Activated naive CD4-positive, alpha-beta T cell treated with anti-CD3 and anti-CD28 coated beads for 36 hours (primary cell): Measurements from ENCODE around the gene NRSN2. TPM values are rescaled to one million over a fixed set of nuclear protein-coding genes. Genes with fewer than 3 reads are reported as not detected.

Experiments used
- CTCF ChIA-PET: fragments of 350-600 bp; sonication (Branson Sonifier 250); formaldehyde crosslinking; loops from one replicate; lab custom pipeline; 2021; ENCODE audit warnings: antibody characterized with exemption; lab: Charles Lee
- DNase-seq: peaks from one replicate; pipeline ENCODE4 v3.0.0-alpha.2; 2020
- H3K27ac Mint-ChIP-seq: one replicate; pipeline ENCODE4 v1.8.0; 2021; ENCODE audit warnings: mild to moderate bottlenecking, mixed read lengths
- H3K27me3 Mint-ChIP-seq: one replicate; pipeline ENCODE4 v1.8.0; 2021; ENCODE audit warnings: low read depth, mixed read lengths
- H3K36me3 Mint-ChIP-seq: one replicate; pipeline ENCODE4 v1.8.0; 2021; ENCODE audit warnings: low read depth, mixed read lengths
- H3K4me1 Mint-ChIP-seq: one replicate; pipeline ENCODE4 v1.8.0; 2021; ENCODE audit warnings: low read depth, mixed read lengths
- H3K4me3 Mint-ChIP-seq: one replicate; pipeline ENCODE4 v1.8.0; 2021; ENCODE audit warnings: mild to moderate bottlenecking, moderate library complexity, mixed read lengths
- H3K9me3 Mint-ChIP-seq: one replicate; pipeline ENCODE4 v1.8.0; 2021; ENCODE audit warnings: mixed read lengths
- intact Hi-C: fragments of 100-400 bp; cut with micrococcal nuclease; formaldehyde crosslinking; loops from one replicate; pipeline ENCODE4 v1.15.1; 2023
- total RNA-seq, 2 experiments: library from RNA; stranded (reverse); gene quantifications; one replicate each; pipeline ENCODE4 v1.2.3, GENCODE V29; 2021

Gene NRSN2
- total RNA-seq, 2 experiments from 2014 or later: 3.9 to 4.2 TPM

- Mint-ChIP-seq H3K27me3 (no peaks in the 10 kb centered on the region), H3K4me3 (no peak overlapping the region), H3K9me3 (no peaks in the 10 kb centered on the region), H3K27ac (no peak overlapping the region), H3K36me3 (peaks cover 37% of the 10 kb centered on the region), H3K4me1 (peaks cover 5% of the 10 kb centered on the region)
- CTCF ChIA-PET: interaction anchor here (0.6 to 1.1 kb wide), 3 partner anchors 14 to 53 kb away, joined by 3 read pairs; no protein-coding TSS in a partner anchor
- intact Hi-C loops: no loop called here
- no peak for DNase-seq
These were observed 49.9 kb downstream of the NRSN2 start for GRCh38 chr20:396619-397431.

- H3K36me3 Mint-ChIP-seq: peaks cover 37% of the 10 kb centered on the region
- no peaks in the 10 kb centered on the region for H3K9me3 Mint-ChIP-seq
- CTCF ChIA-PET: interaction anchor here (1.0 kb wide), 1 partner anchor 34 kb away, joined by 3 read pairs; no protein-coding TSS in a partner anchor
- H3K27ac Mint-ChIP-seq: no peak overlapping the region
- peaks cover 9% of the 10 kb centered on the region for H3K4me1 Mint-ChIP-seq
- intact Hi-C loops: no loop called here
- no peaks in the 10 kb centered on the region for H3K27me3 Mint-ChIP-seq
- no peak for DNase-seq
- no peak overlapping the region for H3K4me3 Mint-ChIP-seq
These were observed 50.7 kb downstream of the NRSN2 start for GRCh38 chr20:397432-398237.

GRCh38 chr20:399182-399707 is 52.3 kb downstream of the NRSN2 start:
- intact Hi-C loops: no loop called here
- H3K4me1 Mint-ChIP-seq: peaks cover 14% of the 10 kb centered on the region
- no peaks in the 10 kb centered on the region for H3K27me3 Mint-ChIP-seq
- H3K9me3 Mint-ChIP-seq: peaks cover 2% of the 10 kb centered on the region
- peaks cover 29% of the 10 kb centered on the region for H3K36me3 Mint-ChIP-seq
- H3K4me3 Mint-ChIP-seq: no peak overlapping the region
- no peak for DNase-seq
- CTCF ChIA-PET: no interaction called here
- no peak overlapping the region for H3K27ac Mint-ChIP-seq

GRCh38 chr20:400128-400453 is 53.2 kb downstream of the NRSN2 start:
- no peaks in the 10 kb centered on the region for H3K27me3 Mint-ChIP-seq
- CTCF ChIA-PET: interaction anchor here (0.9 to 1.2 kb wide), 2 partner anchors 9 to 45 kb away, joined by 3 read pairs; no protein-coding TSS in a partner anchor
- peaks cover 2% of the 10 kb centered on the region for H3K9me3 Mint-ChIP-seq
- no peak overlapping the region for H3K4me3 Mint-ChIP-seq
- no peak for DNase-seq
- peaks cover 14% of the 10 kb centered on the region for H3K4me1 Mint-ChIP-seq
- intact Hi-C loops: no loop called here
- H3K36me3 Mint-ChIP-seq: peaks cover 25% of the 10 kb centered on the region
- no peak overlapping the region for H3K27ac Mint-ChIP-seq

GRCh38 chr20:400454-401275 is 53.8 kb downstream of the NRSN2 start:
- CTCF ChIA-PET: interaction anchor here (0.9 to 1.2 kb wide), 2 partner anchors 9 to 46 kb away, joined by 3 read pairs; no protein-coding TSS in a partner anchor
- no peak overlapping the region for H3K4me3 Mint-ChIP-seq
- peaks cover 2% of the 10 kb centered on the region for H3K9me3 Mint-ChIP-seq
- intact Hi-C loops: no loop called here
- H3K27me3 Mint-ChIP-seq: no peaks in the 10 kb centered on the region
- H3K27ac Mint-ChIP-seq: no peak overlapping the region
- peaks cover 14% of the 10 kb centered on the region for H3K4me1 Mint-ChIP-seq
- peaks cover 20% of the 10 kb centered on the region for H3K36me3 Mint-ChIP-seq
- no peak for DNase-seq

GRCh38 chr20:401682-402495 is 55.0 kb downstream of the NRSN2 start:
- Mint-ChIP-seq H3K4me3 (no peak overlapping the region), H3K36me3 (peaks cover 12% of the 10 kb centered on the region), H3K27ac (peak overlapping the region; percentile 70), H3K9me3 (peaks cover 2% of the 10 kb centered on the region), H3K27me3 (no peaks in the 10 kb centered on the region), H3K4me1 (peaks cover 16% of the 10 kb centered on the region)
- CTCF ChIA-PET: interaction anchor here (0.8 to 1.0 kb wide), 2 partner anchors 30 to 243 kb away, joined by 3 to 7 read pairs; no protein-coding TSS in a partner anchor
- intact Hi-C loops: no loop called here
- DNase-seq: peak; percentile 57

- Mint-ChIP-seq H3K9me3 (peaks cover 2% of the 10 kb centered on the region), H3K27ac (no peak overlapping the region), H3K4me3 (no peak overlapping the region), H3K27me3 (no peaks in the 10 kb centered on the region), H3K4me1 (peaks cover 22% of the 10 kb centered on the region), H3K36me3 (peaks cover 9% of the 10 kb centered on the region)
- DNase-seq: no peak
- CTCF ChIA-PET: interaction anchor here (0.8 to 1.6 kb wide), 3 partner anchors 9 to 243 kb away, joined by 3 to 7 read pairs (median 4); no protein-coding TSS in a partner anchor
- intact Hi-C loops: no loop called here
These were observed 55.6 kb downstream of the NRSN2 start for GRCh38 chr20:402496-402885.

- intact Hi-C loops: no loop called here
- H3K4me3 Mint-ChIP-seq: no peak overlapping the region
- no peaks in the 10 kb centered on the region for H3K27me3 Mint-ChIP-seq
- peaks cover 3% of the 10 kb centered on the region for H3K36me3 Mint-ChIP-seq
- CTCF ChIA-PET: interaction anchor here (0.8 to 1.6 kb wide), 3 partner anchors 10 to 242 kb away, joined by 3 to 7 read pairs (median 4); no protein-coding TSS in a partner anchor
- H3K27ac Mint-ChIP-seq: peak overlapping the region; percentile 5
- DNase-seq: no peak
- H3K4me1 Mint-ChIP-seq: peaks cover 22% of the 10 kb centered on the region
- peaks cover 2% of the 10 kb centered on the region for H3K9me3 Mint-ChIP-seq
These were observed 56.1 kb downstream of the NRSN2 start for GRCh38 chr20:402898-403581.

- Mint-ChIP-seq H3K4me1 (peaks cover 22% of the 10 kb centered on the region), H3K4me3 (no peak overlapping the region), H3K27ac (no peak overlapping the region), H3K9me3 (peaks cover 2% of the 10 kb centered on the region), H3K27me3 (no peaks in the 10 kb centered on the region), H3K36me3 (peaks cover 1% of the 10 kb centered on the region)
- CTCF ChIA-PET: interaction anchor here (1.6 kb wide), 1 partner anchor 10 kb away, joined by 4 read pairs; no protein-coding TSS in a partner anchor
- no peak for DNase-seq
- intact Hi-C loops: no loop called here
These were observed 56.7 kb downstream of the NRSN2 start for GRCh38 chr20:403582-403957.

- Mint-ChIP-seq H3K9me3 (peaks cover 2% of the 10 kb centered on the region), H3K4me1 (peaks cover 22% of the 10 kb centered on the region), H3K4me3 (no peak overlapping the region), H3K27ac (no peak overlapping the region), H3K36me3 (peaks cover 3% of the 10 kb centered on the region), H3K27me3 (no peaks in the 10 kb centered on the region)
- intact Hi-C loops: no loop called here
- no peak for DNase-seq
- CTCF ChIA-PET: interaction anchor here (0.9 to 1.6 kb wide), 2 partner anchors 11 to 28 kb away, joined by 3 to 4 read pairs; no protein-coding TSS in a partner anchor
These were observed 57.2 kb downstream of the NRSN2 start for GRCh38 chr20:404088-404487.
